Measurements from ENCODE around the gene F2RL1. TPM values are rescaled to one million over a fixed set of nuclear protein-coding genes. Genes with fewer than 3 reads are reported as not detected.
"Not testable (repeated sequence)": the region's sequence is repeated elsewhere in the genome, so short reads cannot be mapped to it uniquely, and the experiment has no call there.

F2RL1 gene, protein sequence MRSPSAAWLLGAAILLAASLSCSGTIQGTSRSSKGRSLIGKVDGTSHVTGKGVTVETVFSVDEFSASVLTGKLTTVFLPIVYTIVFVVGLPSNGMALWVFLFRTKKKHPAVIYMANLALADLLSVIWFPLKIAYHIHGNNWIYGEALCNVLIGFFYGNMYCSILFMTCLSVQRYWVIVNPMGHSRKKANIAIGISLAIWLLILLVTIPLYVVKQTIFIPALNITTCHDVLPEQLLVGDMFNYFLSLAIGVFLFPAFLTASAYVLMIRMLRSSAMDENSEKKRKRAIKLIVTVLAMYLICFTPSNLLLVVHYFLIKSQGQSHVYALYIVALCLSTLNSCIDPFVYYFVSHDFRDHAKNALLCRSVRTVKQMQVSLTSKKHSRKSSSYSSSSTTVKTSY
- total RNA-seq (210 and 235 TPM in 2 replicates), polyA plus RNA-seq (88.0 and 130 TPM in 2 replicates)

GRCh38 chr5:76818844-76819831 is at the start of gene F2RL1:
TSS of gene F2RL1 (plus strand) at chr5:76819030. CDS start at chr5:76819183, 153 bp downstream.
- peak within 1 kb of the TSS; percentile 99 for H3K27ac ChIP-seq
- H4K20me1 ChIP-seq (ENCODE audit: insufficient read depth, poor library complexity, severe bottlenecking): no peaks in the 10 kb centered on the region
- H3K27me3 ChIP-seq: no peaks in the 10 kb centered on the region
- peak; percentile 96 for DNase-seq (ENCODE audit: low spot score)
- 2% methylated on average over 64 of the region's 72 CpGs for WGBS (ENCODE audit: low lambda C conversion rate, missing lambda C conversion rate)
- H3K4me2 ChIP-seq: peak within 1 kb of the TSS; percentile 79
- peak within 1 kb of the TSS; percentile 80 for H3K4me3 ChIP-seq
- H2AFZ ChIP-seq: peak within 1 kb of the TSS; percentile 63
- H3K36me3 ChIP-seq (replicated peaks; ENCODE audit: insufficient read depth, low read depth): no peaks in the 10 kb centered on the region
- TF ChIP-seq, protein P1, sequence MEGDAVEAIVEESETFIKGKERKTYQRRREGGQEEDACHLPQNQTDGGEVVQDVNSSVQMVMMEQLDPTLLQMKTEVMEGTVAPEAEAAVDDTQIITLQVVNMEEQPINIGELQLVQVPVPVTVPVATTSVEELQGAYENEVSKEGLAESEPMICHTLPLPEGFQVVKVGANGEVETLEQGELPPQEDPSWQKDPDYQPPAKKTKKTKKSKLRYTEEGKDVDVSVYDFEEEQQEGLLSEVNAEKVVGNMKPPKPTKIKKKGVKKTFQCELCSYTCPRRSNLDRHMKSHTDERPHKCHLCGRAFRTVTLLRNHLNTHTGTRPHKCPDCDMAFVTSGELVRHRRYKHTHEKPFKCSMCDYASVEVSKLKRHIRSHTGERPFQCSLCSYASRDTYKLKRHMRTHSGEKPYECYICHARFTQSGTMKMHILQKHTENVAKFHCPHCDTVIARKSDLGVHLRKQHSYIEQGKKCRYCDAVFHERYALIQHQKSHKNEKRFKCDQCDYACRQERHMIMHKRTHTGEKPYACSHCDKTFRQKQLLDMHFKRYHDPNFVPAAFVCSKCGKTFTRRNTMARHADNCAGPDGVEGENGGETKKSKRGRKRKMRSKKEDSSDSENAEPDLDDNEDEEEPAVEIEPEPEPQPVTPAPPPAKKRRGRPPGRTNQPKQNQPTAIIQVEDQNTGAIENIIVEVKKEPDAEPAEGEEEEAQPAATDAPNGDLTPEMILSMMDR (IDR thresholded peaks at IDR 0.05; ENCODE audit: poor library complexity): no peak
- TF ChIP-seq EZH2 (IDR thresholded peaks at IDR 0.05; ENCODE audit: borderline replicate concordance) (no peak), EZH2phosphoT487 (IDR thresholded peaks at IDR 0.05; ENCODE audit: low read depth, severe bottlenecking, unreplicated experiment) (no peak)
- no peaks in the 10 kb centered on the region for H3K4me1 ChIP-seq (ENCODE audit: insufficient read depth)
- H3K9me3 ChIP-seq (ENCODE audit: low read depth): no peaks in the 10 kb centered on the region
- no peaks in the 10 kb centered on the region for H3K9me2 ChIP-seq (replicated peaks; ENCODE audit: insufficient read depth)
- peaks cover 46% of the 10 kb centered on the region for H3K79me2 ChIP-seq

DNA sequence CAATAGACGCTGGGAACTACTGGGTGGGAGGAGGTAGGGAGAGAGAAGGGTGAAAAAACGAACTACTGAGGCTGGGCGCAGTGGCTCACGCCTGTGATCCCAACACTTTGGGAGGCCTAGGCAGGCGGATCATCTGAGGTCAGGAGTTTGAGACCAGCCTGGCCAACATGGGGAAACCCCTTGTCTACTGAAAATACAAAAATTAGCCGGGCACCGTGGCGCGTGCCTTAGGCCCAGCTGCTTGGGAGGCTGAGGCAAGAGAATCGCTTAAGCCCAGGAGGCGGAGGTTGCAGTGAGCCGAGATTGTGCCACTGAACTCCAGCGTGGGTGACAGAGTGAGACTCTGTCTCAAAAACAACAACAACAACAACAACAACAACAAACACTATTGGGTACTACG is 47.8 kb upstream of the F2RL1 start:
- H3K4me1 ChIP-seq (ENCODE audit: insufficient read depth); H3K27ac ChIP-seq; H3K9me3 ChIP-seq (ENCODE audit: low read depth); H3K9me2 ChIP-seq (replicated peaks; ENCODE audit: insufficient read depth); H2AFZ ChIP-seq; H3K4me2 ChIP-seq; H3K4me3 ChIP-seq; H3K79me2 ChIP-seq; H4K20me1 ChIP-seq (ENCODE audit: insufficient read depth, poor library complexity, severe bottlenecking); H3K36me3 ChIP-seq (replicated peaks; ENCODE audit: insufficient read depth, low read depth); DNase-seq (ENCODE audit: low spot score); H3K27me3 ChIP-seq: not testable (repeated sequence)
- 96% methylated on average over 14 of the region's 14 CpGs for WGBS (ENCODE audit: low lambda C conversion rate, missing lambda C conversion rate)

DNA sequence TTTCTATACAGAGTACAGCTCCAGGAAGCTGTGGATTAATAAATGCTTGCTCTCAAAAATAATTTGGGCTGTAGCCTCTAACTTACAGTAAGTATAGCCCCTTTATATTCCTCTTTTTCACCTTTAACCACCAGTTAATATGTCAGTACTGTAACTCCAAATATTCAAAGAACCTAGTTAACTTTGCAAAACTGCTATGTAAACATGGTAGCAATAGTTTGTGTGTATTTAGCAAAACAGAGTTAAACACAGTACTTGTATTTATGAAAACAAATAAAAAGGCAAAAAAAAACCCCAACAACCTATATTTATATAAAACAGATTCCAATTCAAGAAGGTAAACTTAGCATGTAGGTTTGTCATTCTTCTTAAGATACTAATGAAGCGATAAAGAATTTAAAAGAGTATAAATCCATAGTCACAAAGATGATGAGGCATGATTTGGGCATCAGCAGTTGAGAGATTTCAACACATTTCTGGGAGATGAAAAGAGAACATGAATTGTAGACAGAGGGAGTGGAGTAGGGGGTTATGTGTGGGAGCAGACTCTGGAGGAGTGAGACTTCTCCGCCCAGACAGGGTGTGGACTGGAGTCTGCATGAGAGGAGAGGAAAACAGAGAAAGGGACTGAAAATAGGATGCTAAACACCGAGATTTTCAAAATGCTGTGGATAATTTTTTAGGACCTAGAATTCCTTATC is 47.0 kb upstream of the F2RL1 start:
- Histone ChIP-seq H2AFZ (no peak overlapping the region), H3K27me3 (no peaks in the 10 kb centered on the region), H3K4me2 (no peak overlapping the region), H3K9me2 (replicated peaks; ENCODE audit: insufficient read depth) (no peaks in the 10 kb centered on the region), H3K4me1 (ENCODE audit: insufficient read depth) (no peaks in the 10 kb centered on the region), H3K36me3 (replicated peaks; ENCODE audit: insufficient read depth, low read depth) (no peaks in the 10 kb centered on the region), H3K4me3 (no peak overlapping the region), H3K27ac (no peak overlapping the region), H3K9me3 (ENCODE audit: low read depth) (no peaks in the 10 kb centered on the region), H4K20me1 (ENCODE audit: insufficient read depth, poor library complexity, severe bottlenecking) (no peaks in the 10 kb centered on the region), H3K79me2 (no peaks in the 10 kb centered on the region)
- TF ChIP-seq EZH2phosphoT487 (IDR thresholded peaks at IDR 0.05; ENCODE audit: low read depth, severe bottlenecking, unreplicated experiment) (no peak), EZH2 (IDR thresholded peaks at IDR 0.05; ENCODE audit: borderline replicate concordance) (no peak)
- TF ChIP-seq, protein P1 (IDR thresholded peaks at IDR 0.05; ENCODE audit: poor library complexity): no peak
- no peak for DNase-seq (ENCODE audit: low spot score)
- 73% methylated on average over 3 of the region's 3 CpGs for WGBS (ENCODE audit: low lambda C conversion rate, missing lambda C conversion rate)

Measured in hepatocyte (in vitro differentiated cells).